Duodenal mucosa (tissue), 2 donors: ENCODE data around the gene PIPOX.
A peak's percentile ranks its signal among the peaks of the same experiment; 100 is the strongest.

Experiments
- H3K27ac ChIP-seq: one replicate; pipeline ENCODE4 v1.7.0; 2013; ENCODE audit warnings: low read depth, low read length
- H3K27me3 ChIP-seq, 2 donors: one replicate each; pipeline ENCODE4 v1.7.0; 2013; ENCODE audit warnings: low read length in 2 of 2, control low read depth in 1 of 2; ENCODE audit not compliant: insufficient read depth in 2 of 2, control insufficient read depth in 1 of 2
- H3K36me3 ChIP-seq, 2 donors: one replicate each; pipeline ENCODE4 v1.7.0; 2013; ENCODE audit warnings: low read length in 2 of 2, control low read depth in 1 of 2; ENCODE audit not compliant: insufficient read depth in 2 of 2, control insufficient read depth in 1 of 2
- H3K4me1 ChIP-seq, 2 donors: one replicate each; pipeline ENCODE4 v1.7.0; 2013; ENCODE audit warnings: low read length in 2 of 2, control low read depth in 1 of 2; ENCODE audit not compliant: insufficient read depth in 2 of 2, control insufficient read depth in 1 of 2
- H3K4me3 ChIP-seq, 2 donors: one replicate each; pipeline ENCODE4 v1.7.0; 2013; ENCODE audit warnings: low read length in 2 of 2, low read depth in 1 of 2
- H3K9ac ChIP-seq, 2 donors: one replicate each; pipeline ENCODE4 v1.7.0; 2013; ENCODE audit warnings: low read length in 2 of 2, low read depth in 1 of 2
- H3K9me3 ChIP-seq, 2 donors: one replicate each; pipeline ENCODE4 v1.7.0; 2013; ENCODE audit warnings: low read length in 2 of 2, control low read depth in 1 of 2; ENCODE audit not compliant: control insufficient read depth in 1 of 2

PIPOX gene

DNA sequence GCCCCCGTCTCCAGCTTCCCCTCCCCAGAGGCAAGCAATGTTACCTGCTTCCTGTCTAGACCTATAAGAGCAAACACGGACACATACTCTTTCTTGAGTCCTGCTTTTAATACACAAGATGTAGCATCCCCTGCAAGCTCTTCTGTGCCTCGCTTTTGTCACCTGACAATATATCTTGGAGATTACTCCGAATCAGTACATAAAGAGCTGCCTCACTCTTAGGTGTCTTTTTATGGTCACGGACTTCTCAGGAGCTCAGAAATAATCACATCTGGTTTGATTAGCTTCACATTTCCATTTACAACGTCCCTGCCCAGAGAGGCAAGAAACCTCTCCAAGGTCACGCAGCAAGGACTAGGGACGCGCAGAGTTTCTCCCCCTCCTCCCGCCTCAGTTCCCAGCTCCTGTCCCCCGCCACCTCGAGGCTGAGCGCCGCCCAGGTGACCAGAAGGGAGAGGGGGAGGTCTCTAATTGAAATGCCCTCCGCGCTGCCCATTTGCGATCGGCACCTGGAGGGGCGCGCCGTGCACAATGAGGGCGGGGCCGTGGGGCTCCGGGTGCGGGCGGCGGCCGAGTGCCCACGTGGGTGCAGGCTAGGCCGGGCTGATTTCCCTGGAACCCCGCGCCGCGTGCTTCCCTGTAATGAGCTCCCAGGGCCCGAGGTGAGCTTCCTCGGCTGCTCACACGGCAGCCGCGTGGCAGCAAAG lies 23.3 kb upstream of the PIPOX start:
- peak overlapping the region; percentile 19 to 48 for H3K4me3 ChIP-seq
- no peak overlapping the region for H3K27ac ChIP-seq
- H3K9me3 ChIP-seq = no peaks in the 10 kb centered on the region
- H3K36me3 ChIP-seq = no peaks in the 10 kb centered on the region
- peaks cover 23 to 41% of the 10 kb centered on the region in 2 donors for H3K27me3 ChIP-seq
- H3K4me1 ChIP-seq = peaks cover 0 to 8% of the 10 kb centered on the region in 2 donors
- no peak overlapping the region for H3K9ac ChIP-seq

- no peaks in the 10 kb centered on the region for H3K9me3 ChIP-seq
- peaks cover 28 to 37% of the 10 kb centered on the region in 2 donors for H3K27me3 ChIP-seq
- no peak overlapping the region for H3K4me3 ChIP-seq
- no peak overlapping the region for H3K9ac ChIP-seq
- peaks cover 0 to 8% of the 10 kb centered on the region in 2 donors for H3K4me1 ChIP-seq
- no peak overlapping the region for H3K27ac ChIP-seq
- H3K36me3 ChIP-seq = no peaks in the 10 kb centered on the region
Measured at GRCh38 chr17:29020576-29020975, 22.4 kb upstream of the PIPOX start.

GRCh38 chr17:29021226-29021625 lies 21.7 kb upstream of the PIPOX start:
- H3K36me3 ChIP-seq = no peaks in the 10 kb centered on the region
- H3K27ac ChIP-seq = no peak overlapping the region
- H3K27me3 ChIP-seq = peaks cover 30 to 37% of the 10 kb centered on the region in 2 donors
- no peak overlapping the region for H3K4me3 ChIP-seq
- peaks cover 0 to 8% of the 10 kb centered on the region in 2 donors for H3K4me1 ChIP-seq
- no peak overlapping the region for H3K9ac ChIP-seq
- no peaks in the 10 kb centered on the region for H3K9me3 ChIP-seq

DNA sequence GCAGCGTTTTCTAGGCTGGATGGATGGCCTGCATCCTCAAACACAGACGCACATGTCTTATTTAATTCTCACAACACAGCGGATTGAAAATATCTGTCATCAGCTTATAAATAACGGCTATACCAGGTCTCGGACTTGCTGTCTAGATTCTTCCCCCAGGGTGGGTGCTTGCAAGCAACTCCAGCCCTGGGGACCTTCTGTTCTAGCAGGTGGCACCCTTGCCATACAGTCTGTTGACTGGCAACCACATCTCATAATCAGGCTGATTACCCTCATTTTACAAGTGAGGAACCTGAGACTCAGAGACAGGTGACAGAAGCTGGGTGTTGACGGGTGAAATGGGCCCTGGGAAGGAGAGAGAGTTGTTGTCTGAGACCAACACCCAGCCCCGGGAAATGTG lies 20.9 kb upstream of the PIPOX start:
- Histone ChIP-seq H3K9ac (no peak overlapping the region), H3K27ac (no peak overlapping the region), H3K4me3 (no peak overlapping the region), H3K9me3 (no peaks in the 10 kb centered on the region), H3K36me3 (no peaks in the 10 kb centered on the region), H3K4me1 (peaks cover 0 to 8% of the 10 kb centered on the region in 2 donors), H3K27me3 (peaks cover 30 to 37% of the 10 kb centered on the region in 2 donors)

GRCh38 chr17:29024316-29024952 lies 18.5 kb upstream of the PIPOX start:
- H3K4me1 ChIP-seq = peaks cover 0 to 7% of the 10 kb centered on the region in 2 donors
- no peak overlapping the region for H3K27ac ChIP-seq
- H3K9ac ChIP-seq = no peak overlapping the region
- H3K9me3 ChIP-seq = no peaks in the 10 kb centered on the region
- peaks cover 19 to 24% of the 10 kb centered on the region in 2 donors for H3K27me3 ChIP-seq
- no peak overlapping the region for H3K4me3 ChIP-seq
- no peaks in the 10 kb centered on the region for H3K36me3 ChIP-seq

GRCh38 chr17:29031488-29031887 lies 11.5 kb upstream of the PIPOX start:
- H3K27ac ChIP-seq = no peak overlapping the region
- peaks cover 18 to 22% of the 10 kb centered on the region in 2 donors for H3K27me3 ChIP-seq
- H3K36me3 ChIP-seq = no peaks in the 10 kb centered on the region
- no peaks in the 10 kb centered on the region for H3K4me1 ChIP-seq
- H3K4me3 ChIP-seq = no peak overlapping the region
- H3K9ac ChIP-seq = no peak overlapping the region
- peaks cover 6 to 8% of the 10 kb centered on the region in 2 donors for H3K9me3 ChIP-seq

DNA sequence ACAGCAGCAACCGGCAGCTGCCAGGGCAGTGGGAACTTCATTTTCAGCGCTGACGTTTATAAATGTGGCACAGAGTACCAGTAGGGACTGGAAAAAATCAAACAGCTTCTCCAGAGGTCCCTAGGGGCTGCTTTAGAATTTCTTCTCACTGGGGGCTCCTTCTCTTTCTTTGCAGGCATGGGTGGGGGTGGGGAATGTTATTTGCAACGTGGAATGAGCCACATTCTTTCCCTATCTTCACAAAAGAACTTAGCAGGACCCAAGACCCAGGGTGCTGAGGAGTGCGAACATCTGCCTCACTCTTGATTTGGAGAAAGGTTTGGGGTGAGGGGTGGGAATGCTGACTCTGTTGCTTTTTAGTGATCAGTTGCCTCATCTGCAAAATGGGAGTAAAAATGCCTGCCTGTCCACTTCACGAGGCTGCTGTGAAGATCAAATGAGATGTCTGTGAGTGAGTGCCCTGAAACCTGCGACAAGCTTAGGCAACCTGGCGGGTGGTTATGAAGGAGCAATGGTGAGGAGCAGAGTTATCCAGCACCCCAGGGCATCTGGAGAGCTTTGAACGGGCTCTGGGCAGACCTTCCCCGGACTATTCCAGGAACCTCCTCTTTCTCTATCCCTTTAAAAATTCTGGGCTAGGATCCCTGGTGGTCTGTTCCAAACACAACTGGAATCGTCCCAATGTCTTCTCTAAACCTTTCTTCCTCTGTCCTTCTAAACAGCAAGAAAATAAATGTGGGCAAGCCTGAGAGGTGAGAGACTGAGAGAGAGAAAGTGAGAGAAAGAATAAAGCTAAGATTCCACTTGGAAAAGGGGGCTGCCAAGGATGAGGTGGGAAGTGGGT lies 10.7 kb upstream of the PIPOX start:
- H3K36me3 ChIP-seq = no peaks in the 10 kb centered on the region

GRCh38 chr17:29032857-29033197 lies 10.1 kb upstream of the PIPOX start:
- no peaks in the 10 kb centered on the region for H3K4me1 ChIP-seq
- no peaks in the 10 kb centered on the region for H3K36me3 ChIP-seq
- H3K27me3 ChIP-seq = peaks cover 17 to 21% of the 10 kb centered on the region in 2 donors
- no peak overlapping the region for H3K27ac ChIP-seq
- no peak overlapping the region for H3K4me3 ChIP-seq
- peaks cover 6 to 8% of the 10 kb centered on the region in 2 donors for H3K9me3 ChIP-seq
- no peak overlapping the region for H3K9ac ChIP-seq

More for the DNA sequence above, 10.7 kb upstream of the PIPOX start:
- no peak overlapping the region for H3K4me3 ChIP-seq
- H3K4me1 ChIP-seq = no peaks in the 10 kb centered on the region
- H3K9me3 ChIP-seq = peaks cover 6 to 8% of the 10 kb centered on the region in 2 donors
- H3K27me3 ChIP-seq = peaks cover 20 to 21% of the 10 kb centered on the region in 2 donors
- no peak overlapping the region for H3K9ac ChIP-seq
- no peak overlapping the region for H3K27ac ChIP-seq

DNA sequence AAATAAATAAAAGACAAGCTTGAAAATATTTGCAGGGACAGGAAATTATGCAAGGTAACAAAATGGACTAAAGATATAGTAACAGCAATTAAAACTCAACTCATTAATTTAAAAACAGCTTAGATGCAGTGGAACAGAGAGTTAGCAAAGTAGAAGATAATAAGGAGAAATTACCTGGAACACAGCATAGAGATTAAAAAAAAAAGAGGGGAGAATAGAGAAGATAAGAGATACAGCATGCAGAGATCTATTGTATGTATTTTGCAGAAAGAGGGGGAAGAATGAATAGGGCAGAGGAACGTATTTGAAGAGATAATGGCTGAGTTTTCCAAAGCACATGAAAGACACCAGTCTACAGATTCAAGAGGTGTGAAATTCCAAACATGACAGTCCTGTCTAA lies 8.4 kb upstream of the PIPOX start:
- Histone ChIP-seq H3K36me3 (no peaks in the 10 kb centered on the region), H3K4me1 (no peaks in the 10 kb centered on the region), H3K4me3 (no peak overlapping the region), H3K9ac (no peak overlapping the region), H3K9me3 (peaks cover 6 to 8% of the 10 kb centered on the region in 2 donors), H3K27ac (no peak overlapping the region), H3K27me3 (peaks cover 17 to 21% of the 10 kb centered on the region in 2 donors)

DNA sequence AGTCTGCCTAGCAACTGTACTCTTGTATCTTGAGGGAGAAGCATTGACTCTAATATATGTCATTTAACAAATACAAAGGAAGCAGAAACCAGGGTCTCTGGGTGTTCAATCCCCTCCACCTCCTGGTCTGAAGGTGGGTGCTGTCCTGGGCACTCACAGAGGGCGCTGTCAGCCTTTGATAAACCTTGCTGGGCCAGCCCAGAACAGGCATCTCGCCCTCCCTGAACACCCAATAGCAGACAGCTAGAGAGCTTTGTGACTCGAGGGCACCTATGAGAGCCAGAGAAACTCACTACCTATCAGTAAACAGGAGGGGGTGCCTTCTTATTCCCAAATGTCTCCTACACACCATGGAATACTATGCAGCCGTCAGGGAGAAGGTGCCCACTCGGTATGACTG lies 6.4 kb upstream of the PIPOX start:
- H3K9me3 ChIP-seq = peaks cover 6 to 8% of the 10 kb centered on the region in 2 donors
- H3K4me1 ChIP-seq = no peaks in the 10 kb centered on the region
- no peak overlapping the region for H3K4me3 ChIP-seq
- no peak overlapping the region for H3K27ac ChIP-seq
- no peak overlapping the region for H3K9ac ChIP-seq
- peaks cover 16 to 17% of the 10 kb centered on the region in 2 donors for H3K27me3 ChIP-seq
- no peaks in the 10 kb centered on the region for H3K36me3 ChIP-seq
